Neutrophil (primary cell): Measurements from ENCODE around the gene C22orf31.

Source experiments
- H3K27ac ChIP-seq: fragments of 200-600 bp; sonication (generic); 2 replicates; pipeline ENCODE4 v1.5.1; 2016; ENCODE audit warnings: mild to moderate bottlenecking, moderate library complexity
- H3K27me3 ChIP-seq: fragments of 200-600 bp; sonication (generic); 2 replicates; pipeline ENCODE4 v1.6.0; 2016; ENCODE audit warnings: mild to moderate bottlenecking
- H3K36me3 ChIP-seq: fragments of 200-600 bp; sonication (generic); 2 replicates; pipeline ENCODE4 v1.5.1; 2017
- H3K4me1 ChIP-seq, 2 experiments: fragments of 200-600 bp in 1 of 2; sonication (generic) in 1 of 2; 1 replicate in 1 of 2; 2 replicates in 1 of 2; pipeline versions ENCODE4 v1.5.1 to v1.6.1; 2013 to 2016; ENCODE audit warnings: low read depth in 1 of 2, low read length in 1 of 2, mild to moderate bottlenecking in 1 of 2, moderate library complexity in 1 of 2; ENCODE audit not compliant: control insufficient read depth in 1 of 2, insufficient read depth in 1 of 2
- H3K4me3 ChIP-seq, 2 experiments: fragments of 200-600 bp in 1 of 2; sonication (generic) in 1 of 2; 1 replicate in 1 of 2; 2 replicates in 1 of 2; pipeline ENCODE4 v1.5.1; 2013 to 2016; ENCODE audit warnings: low read depth in 1 of 2, low read length in 1 of 2, mild to moderate bottlenecking in 1 of 2, moderate library complexity in 1 of 2
- H3K9me3 ChIP-seq: fragments of 200-600 bp; sonication (generic); 2 replicates; pipeline ENCODE4 v1.5.1; 2016
- TF ChIP-seq, protein P1 (sequence below): fragments of 200-600 bp; sonication (generic); IDR thresholded peaks from 2 replicates; pipeline ENCODE4 v1.5.1; 2016; ENCODE audit warnings: antibody characterized with exemption

C22orf31 gene

DNA sequence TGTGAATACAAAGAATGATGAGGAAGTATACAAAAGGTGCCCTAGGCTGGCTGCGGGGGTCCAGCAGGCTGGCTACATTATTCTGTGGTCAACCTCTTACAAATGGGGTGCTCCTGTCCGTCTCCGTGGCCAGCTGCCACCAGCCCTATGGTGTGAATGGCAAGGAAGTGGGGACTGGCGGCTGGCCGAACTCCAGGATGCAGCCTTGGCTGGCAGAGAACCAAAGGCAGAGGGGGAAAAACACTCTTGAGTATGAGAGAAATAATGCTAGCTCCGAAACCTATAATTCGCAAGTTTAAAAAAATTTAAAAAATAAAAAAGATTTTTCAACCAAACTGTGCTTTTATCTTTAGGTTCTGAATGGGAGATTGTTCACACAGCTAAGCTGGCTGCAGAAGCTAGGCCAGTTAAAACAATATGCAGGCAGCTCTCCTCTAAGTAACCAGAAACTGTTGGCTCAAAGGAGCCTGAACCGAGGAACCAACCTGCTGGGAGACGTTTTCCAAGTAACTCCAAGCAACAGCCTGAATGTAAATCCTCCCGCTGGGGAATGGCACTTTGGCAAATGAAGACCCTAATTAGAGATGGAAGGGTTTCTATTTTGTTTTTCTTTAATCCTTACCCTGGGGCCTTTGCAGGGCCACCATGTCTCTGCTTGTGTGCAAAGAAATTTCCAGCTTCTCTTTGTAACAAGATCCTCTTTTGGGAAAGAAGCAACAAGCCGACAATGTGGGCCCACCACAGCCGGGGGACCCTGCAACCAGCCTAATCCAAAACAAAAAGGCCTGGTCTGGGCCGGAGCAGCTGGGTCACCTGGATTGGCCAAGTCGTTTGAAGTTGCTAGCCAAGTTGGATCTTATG lies 50.2 kb downstream of the C22orf31 start:
- Histone ChIP-seq H3K27me3 (peaks cover 26% of the 10 kb centered on the region), H3K36me3 (no peaks in the 10 kb centered on the region), H3K9me3 (no peaks in the 10 kb centered on the region), H3K27ac (no peak overlapping the region), H3K4me1 (no peaks in the 10 kb centered on the region), H3K4me3 (no peak overlapping the region)
- TF ChIP-seq, protein P1, sequence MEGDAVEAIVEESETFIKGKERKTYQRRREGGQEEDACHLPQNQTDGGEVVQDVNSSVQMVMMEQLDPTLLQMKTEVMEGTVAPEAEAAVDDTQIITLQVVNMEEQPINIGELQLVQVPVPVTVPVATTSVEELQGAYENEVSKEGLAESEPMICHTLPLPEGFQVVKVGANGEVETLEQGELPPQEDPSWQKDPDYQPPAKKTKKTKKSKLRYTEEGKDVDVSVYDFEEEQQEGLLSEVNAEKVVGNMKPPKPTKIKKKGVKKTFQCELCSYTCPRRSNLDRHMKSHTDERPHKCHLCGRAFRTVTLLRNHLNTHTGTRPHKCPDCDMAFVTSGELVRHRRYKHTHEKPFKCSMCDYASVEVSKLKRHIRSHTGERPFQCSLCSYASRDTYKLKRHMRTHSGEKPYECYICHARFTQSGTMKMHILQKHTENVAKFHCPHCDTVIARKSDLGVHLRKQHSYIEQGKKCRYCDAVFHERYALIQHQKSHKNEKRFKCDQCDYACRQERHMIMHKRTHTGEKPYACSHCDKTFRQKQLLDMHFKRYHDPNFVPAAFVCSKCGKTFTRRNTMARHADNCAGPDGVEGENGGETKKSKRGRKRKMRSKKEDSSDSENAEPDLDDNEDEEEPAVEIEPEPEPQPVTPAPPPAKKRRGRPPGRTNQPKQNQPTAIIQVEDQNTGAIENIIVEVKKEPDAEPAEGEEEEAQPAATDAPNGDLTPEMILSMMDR, result no peak

DNA sequence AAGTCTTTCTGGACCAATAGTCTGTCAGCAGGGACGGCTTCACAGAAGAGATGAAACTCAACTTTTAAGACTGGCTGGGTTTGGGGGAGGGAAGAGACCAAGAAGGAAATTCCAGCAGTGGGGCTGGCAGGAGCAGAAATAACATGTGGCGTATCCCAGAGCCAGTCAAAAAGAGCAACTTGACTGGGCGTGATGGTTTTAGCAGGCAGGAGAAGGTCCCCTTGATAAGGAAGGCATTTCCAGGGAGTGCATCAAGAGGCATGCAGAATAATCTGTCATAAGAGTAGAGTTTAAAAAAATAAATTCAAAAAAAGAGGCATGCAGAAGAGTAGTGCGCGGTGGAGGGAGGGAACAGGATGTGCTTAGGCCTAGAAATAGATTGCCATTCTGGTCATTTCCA lies 52.5 kb downstream of the C22orf31 start:
- TF ChIP-seq, protein P1, result no peak
- Histone ChIP-seq H3K36me3 (no peaks in the 10 kb centered on the region), H3K9me3 (no peaks in the 10 kb centered on the region), H3K4me3 (no peak overlapping the region), H3K4me1 (no peaks in the 10 kb centered on the region), H3K27ac (no peak overlapping the region), H3K27me3 (peaks cover 45% of the 10 kb centered on the region)
